K562 (cell line): ENCODE results near the gene POLRMT. TPM values are rescaled to one million over a fixed set of nuclear protein-coding genes. Genes with fewer than 3 reads are reported as not detected.
A peak's percentile ranks its signal among the peaks of the same experiment; 100 is the strongest.

Experiments used
- ATAC-seq: fragments of 200-7000 bp; cut with Tn5 transposase; 3 replicates; pipeline ENCODE4 v1.9.1; 2020; ENCODE audit warnings: moderate library complexity
- BruUV-seq: library from RNA; stranded (reverse); fragments of 400-500 nt; replicated peaks from 2 replicates; lab custom pipeline; 2021; lab: Mats Ljungman, UMichigan
- CTCF ChIA-PET: fragments of 300-600 bp; formaldehyde crosslinking; extraction: SDS; loops from one replicate; lab custom pipeline; 2021; ENCODE audit warnings: low intra/inter-chr PET ratio; lab: Yijun Ruan, JAX
- POLR2A ChIA-PET: fragments of 300-600, 350-650 bp; sonication (Branson Sonifier 250); formaldehyde crosslinking; extraction: SDS; loops from one replicate; lab custom pipeline; 2021; ENCODE audit warnings: antibody characterized with exemption, inconsistent platforms; lab: Yijun Ruan, JAX
- DNase-seq, 4 experiments: peaks; one replicate each; pipeline versions ENCODE4 v3.0.0 to v3.0.0-alpha.2; 2011 to 2018; ENCODE audit warnings: low spot score in 3 of 4, mixed read lengths in 3 of 4; ENCODE audit errors: extremely low read depth in 1 of 4
- FAIRE-seq: peaks from 2 replicates; lab custom pipeline; 2011; peaks lifted over from hg19 to GRCh38; lab: Jason Lieb, UNC
- H2AFZ ChIP-seq: 2 replicates; pipeline ENCODE4 v1.6.0; 2011; ENCODE audit warnings: low read depth, low read length, control low read depth, inconsistent platforms
- H3K27ac ChIP-seq: fragments of 200-600 bp; 3 replicates; pipeline ENCODE4 v1.8.0; 2011; ENCODE audit warnings: low read depth, mild to moderate bottlenecking, control low read depth, inconsistent platforms, low read length, moderate library complexity, mixed read lengths; ENCODE audit errors: extremely low read depth
- H3K27me3 ChIP-seq, 2 experiments: fragments of 300-600 bp in 1 of 2; 2 replicates in 1 of 2; 3 replicates in 1 of 2; pipeline versions ENCODE4 v1.6.0 to v1.8.0; 2011; ENCODE audit warnings: inconsistent platforms in 2 of 2, low read length in 2 of 2, mild to moderate bottlenecking in 1 of 2, mixed read lengths in 1 of 2, moderate library complexity in 1 of 2; ENCODE audit not compliant: control insufficient read depth in 2 of 2, insufficient read depth in 2 of 2
- H3K36me3 ChIP-seq: fragments of 300-600 bp; 3 replicates; pipeline ENCODE4 v1.8.0; 2011; ENCODE audit warnings: mild to moderate bottlenecking, low read length, inconsistent platforms; ENCODE audit not compliant: control insufficient read depth, insufficient read depth
- H3K4me1 ChIP-seq, 2 experiments: fragments of 200-600 bp in 1 of 2; replicated peaks in 1 of 2; 2 replicates in 1 of 2; 3 replicates in 1 of 2; pipeline versions ENCODE4 v1.5.1 to v1.8.0; 2011; ENCODE audit warnings: inconsistent platforms in 2 of 2, low read length in 2 of 2, mild to moderate bottlenecking in 1 of 2, mixed read lengths in 1 of 2, moderate library complexity in 1 of 2; ENCODE audit not compliant: control insufficient read depth in 2 of 2, insufficient read depth in 2 of 2
- H3K4me2 ChIP-seq: 2 replicates; pipeline ENCODE4 v1.6.1; 2011; ENCODE audit warnings: low read length, control low read depth, inconsistent platforms, mixed read lengths; ENCODE audit not compliant: insufficient read depth
- H3K4me3 ChIP-seq: fragments of 200-600 bp; sonication (generic), shearing (Covaris generic); 2 replicates; pipeline ENCODE4 v1.5.1; 2016; ENCODE audit warnings: control low read depth, inconsistent platforms
- H3K79me2 ChIP-seq: fragments of 200-600 bp; 3 replicates; pipeline ENCODE4 v1.8.0; 2011; ENCODE audit warnings: low read length, inconsistent platforms; ENCODE audit not compliant: control insufficient read depth, insufficient read depth
- H3K9ac ChIP-seq, 2 experiments: 2 replicates each; pipeline versions ENCODE4 v1.6.0 to v1.6.1; 2011; ENCODE audit warnings: low read depth in 2 of 2, low read length in 2 of 2, control low read depth in 1 of 2, inconsistent platforms in 1 of 2, mild to moderate bottlenecking in 1 of 2, mixed read lengths in 1 of 2; ENCODE audit not compliant: insufficient read depth in 1 of 2
- H3K9me1 ChIP-seq: one replicate; pipeline ENCODE4 v1.6.0; 2011; ENCODE audit warnings: inconsistent platforms, mild to moderate bottlenecking, low read length, moderate library complexity; ENCODE audit not compliant: control insufficient read depth, insufficient read depth
- H3K9me3 ChIP-seq: replicated peaks from 2 replicates; pipeline ENCODE4 v1.5.1; 2011; ENCODE audit warnings: low read depth, low read length, inconsistent platforms; ENCODE audit not compliant: control insufficient read depth, insufficient read depth
- H4K20me1 ChIP-seq: replicated peaks from 2 replicates; pipeline ENCODE4 v1.6.1; 2011; ENCODE audit warnings: low read length, inconsistent platforms, mixed read lengths; ENCODE audit not compliant: control insufficient read depth, insufficient read depth
- CCAR2 ChIP-seq: fragments of 200-400 bp; formaldehyde crosslinking; IDR thresholded peaks from 2 replicates; pipeline ENCODE4 v1.6.1; 2017; ENCODE audit warnings: mild to moderate bottlenecking, low read depth, low read length
- EP400 ChIP-seq: fragments of 450-650 bp; IDR thresholded peaks from 2 replicates; pipeline ENCODE4 v1.6.1; 2017; ENCODE audit warnings: antibody characterized with exemption, mild to moderate bottlenecking, moderate library complexity
- FOXA3 ChIP-seq, 2 experiments: fragments of 450-650 bp in 1 of 2; sonication (generic) in 1 of 2; formaldehyde crosslinking; IDR thresholded peaks in 1 of 2; conservative IDR thresholded peaks in 1 of 2; 2 replicates each; pipeline versions ENCODE4 v1.4.0 to v1.8.0; 2020 to 2022; ENCODE audit warnings: mild to moderate bottlenecking in 2 of 2, missing genetic modification reagents in 1 of 2
- HSF4 ChIP-seq: fragments of 250-450 bp; sonication (Bioruptor Pico); IDR thresholded peaks from 2 replicates; pipeline ENCODE4 v2.1.2; 2022; ENCODE audit warnings: mild to moderate bottlenecking, moderate library complexity, borderline replicate concordance
- JUNB ChIP-seq: fragments of 450-650 bp; formaldehyde crosslinking; conservative IDR thresholded peaks from 2 replicates; pipeline ENCODE4 v1.4.0; 2020; ENCODE audit warnings: mild to moderate bottlenecking
- ZSCAN32 ChIP-seq: fragments of 450-650 bp; formaldehyde crosslinking; IDR thresholded peaks from 2 replicates; pipeline ENCODE4 v1.4.0; 2020; ENCODE audit warnings: mild to moderate bottlenecking, moderate library complexity
- WGBS: fragments of 100-300 bp; shearing (Covaris generic); methylation state at CpG from one replicate; pipeline ENCODE4 v1.1.6; 2016; ENCODE audit warnings: low coverage, mixed read lengths; ENCODE audit not compliant: insufficient coverage; ENCODE audit errors: missing lambda C conversion rate; 5-methylcytosine and 5-hydroxymethylcytosine counted together
- in situ Hi-C: fragments of 300-500 bp; cut with MboI; formaldehyde crosslinking; loops from 4 replicates; pipeline ENCODE4 v1.15.0; 2018; ENCODE audit warnings: inconsistent platforms, mixed read lengths
- intact Hi-C: fragments of 100-400 bp; cut with micrococcal nuclease; formaldehyde crosslinking; loops from 2 replicates; pipeline ENCODE4 v1.14.2; 2022
- polyA plus RNA-seq, 8 experiments: library from polyadenylated mRNA; depleted of rRNA in 4 of 8; stranded (reverse) in 5 of 8; unstranded in 3 of 8; fragments of >200 nt; fragmentation: Nextera tagmentation in 2 of 8; fragmentation: Illumina TruSeq in 1 of 8; extraction: Ambion mirVana in 2 of 8; extraction: Trizol in 1 of 8; gene quantifications; 2 replicates each; pipeline versions ENCODE4 v1.2.1 to v1.2.3, GENCODE V29; 2011 to 2014; ENCODE audit warnings: inconsistent platforms in 1 of 8, missing spikeins in 1 of 8
- total RNA-seq, 7 experiments: library from RNA; depleted of rRNA in 6 of 7; stranded (reverse); fragments of >200 nt in 6 of 7; fragmentation: Illumina TruSeq in 2 of 7; extraction: Trizol in 2 of 7; gene quantifications; 2 replicates each; pipeline versions ENCODE4 v1.2.1 to v1.2.3, GENCODE V29; 2011 to 2021; ENCODE audit warnings: low replicate concordance in 1 of 7
- TF ChIP-seq, protein P1 (sequence below): sonication (generic); formaldehyde crosslinking; IDR thresholded peaks from 2 replicates; pipeline ENCODE4 v1.8.0; 2023; ENCODE audit warnings: mild to moderate bottlenecking, missing genetic modification reagents
- TF ChIP-seq, protein P2 (sequence below): sonication (generic); formaldehyde crosslinking; IDR thresholded peaks from 2 replicates; pipeline ENCODE4 v1.8.1; 2023; ENCODE audit warnings: mild to moderate bottlenecking, missing genetic modification reagents

Gene POLRMT
- total and polyA plus RNA-seq, 9 of the 15 experiments (the other 6 are each of a cell fraction or from before 2014, with no cell fraction given): 30.3 to 144 (median 68.0) TPM

DNA sequence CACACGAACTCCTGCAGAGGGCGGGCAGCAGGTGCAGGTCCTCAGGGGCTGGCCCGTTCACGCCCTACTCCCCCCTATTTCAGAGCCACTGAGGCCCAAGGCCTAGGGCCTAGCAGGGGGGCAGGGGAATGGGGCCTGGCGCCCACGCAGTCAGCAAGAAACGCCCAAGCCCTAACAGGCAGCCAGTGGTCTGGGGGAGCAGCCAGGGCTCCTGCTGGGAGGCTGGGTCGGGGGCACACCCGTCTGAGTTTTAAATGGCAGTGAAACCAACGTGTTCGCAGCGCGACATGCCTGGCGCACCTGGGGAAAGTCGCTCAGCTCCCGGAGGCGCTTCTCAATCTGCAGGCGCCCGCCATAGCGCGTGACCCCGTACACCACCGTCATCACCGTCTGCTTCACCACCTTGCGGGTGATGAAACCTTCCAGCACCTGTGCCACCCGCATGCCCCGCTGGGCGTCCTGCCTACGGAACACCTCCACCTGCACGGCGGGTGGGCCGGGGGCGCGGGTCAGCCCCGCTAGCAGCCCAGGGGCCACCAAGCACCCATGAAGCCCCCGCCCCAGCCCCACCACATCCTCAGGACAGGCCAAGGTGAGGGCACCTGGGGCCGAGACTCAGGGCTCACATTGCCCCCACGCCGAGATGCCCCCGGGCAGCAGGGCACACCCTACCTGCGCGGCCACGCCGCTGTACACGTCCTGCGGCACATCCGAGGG lies 13.9 kb downstream of the POLRMT start:
- intact Hi-C loops (no loop called here), in situ Hi-C loops (no loop called here)
- Histone ChIP-seq H3K27ac (no peak overlapping the region), H3K4me2 (no peak overlapping the region), H3K36me3 (peaks cover 79% of the 10 kb centered on the region; the same call in 2 of the 3 replicates), H3K9me3 (no peaks in the 10 kb centered on the region; the same call in 1 of the 2 replicates), H3K79me2 (no peaks in the 10 kb centered on the region), H3K9me1 (no peaks in the 10 kb centered on the region), H3K4me1 (peaks cover 0 to 13% of the 10 kb centered on the region in 2 experiments; a peak in 1 of 5 replicates), H3K4me3 (no peak overlapping the region), H4K20me1 (no peaks in the 10 kb centered on the region), H3K27me3 (no peaks in the 10 kb centered on the region), H2AFZ (no peak overlapping the region), H3K9ac (no peak overlapping the region)
- no TSS peak for BruUV-seq
- 91% methylated on average over 21 of the region's 47 CpGs for WGBS
- TF ChIP-seq JUNB (CRISPR knock-in tag) (no peak), ZSCAN32 (no peak), CCAR2 (no peak), HSF4 (CRISPR knock-in tag) (no peak), EP400 (no peak), FOXA3 (CRISPR knock-in tag; conservative IDR thresholded peaks at IDR 0.05 in 1 of 2, IDR thresholded peaks at IDR 0.05 in 1 of 2) (no peak)
- TF ChIP-seq, protein P1, sequence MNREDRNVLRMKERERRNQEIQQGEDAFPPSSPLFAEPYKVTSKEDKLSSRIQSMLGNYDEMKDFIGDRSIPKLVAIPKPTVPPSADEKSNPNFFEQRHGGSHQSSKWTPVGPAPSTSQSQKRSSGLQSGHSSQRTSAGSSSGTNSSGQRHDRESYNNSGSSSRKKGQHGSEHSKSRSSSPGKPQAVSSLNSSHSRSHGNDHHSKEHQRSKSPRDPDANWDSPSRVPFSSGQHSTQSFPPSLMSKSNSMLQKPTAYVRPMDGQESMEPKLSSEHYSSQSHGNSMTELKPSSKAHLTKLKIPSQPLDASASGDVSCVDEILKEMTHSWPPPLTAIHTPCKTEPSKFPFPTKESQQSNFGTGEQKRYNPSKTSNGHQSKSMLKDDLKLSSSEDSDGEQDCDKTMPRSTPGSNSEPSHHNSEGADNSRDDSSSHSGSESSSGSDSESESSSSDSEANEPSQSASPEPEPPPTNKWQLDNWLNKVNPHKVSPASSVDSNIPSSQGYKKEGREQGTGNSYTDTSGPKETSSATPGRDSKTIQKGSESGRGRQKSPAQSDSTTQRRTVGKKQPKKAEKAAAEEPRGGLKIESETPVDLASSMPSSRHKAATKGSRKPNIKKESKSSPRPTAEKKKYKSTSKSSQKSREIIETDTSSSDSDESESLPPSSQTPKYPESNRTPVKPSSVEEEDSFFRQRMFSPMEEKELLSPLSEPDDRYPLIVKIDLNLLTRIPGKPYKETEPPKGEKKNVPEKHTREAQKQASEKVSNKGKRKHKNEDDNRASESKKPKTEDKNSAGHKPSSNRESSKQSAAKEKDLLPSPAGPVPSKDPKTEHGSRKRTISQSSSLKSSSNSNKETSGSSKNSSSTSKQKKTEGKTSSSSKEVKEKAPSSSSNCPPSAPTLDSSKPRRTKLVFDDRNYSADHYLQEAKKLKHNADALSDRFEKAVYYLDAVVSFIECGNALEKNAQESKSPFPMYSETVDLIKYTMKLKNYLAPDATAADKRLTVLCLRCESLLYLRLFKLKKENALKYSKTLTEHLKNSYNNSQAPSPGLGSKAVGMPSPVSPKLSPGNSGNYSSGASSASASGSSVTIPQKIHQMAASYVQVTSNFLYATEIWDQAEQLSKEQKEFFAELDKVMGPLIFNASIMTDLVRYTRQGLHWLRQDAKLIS (CRISPR knock-in tag): no peak
- TF ChIP-seq, protein P2, sequence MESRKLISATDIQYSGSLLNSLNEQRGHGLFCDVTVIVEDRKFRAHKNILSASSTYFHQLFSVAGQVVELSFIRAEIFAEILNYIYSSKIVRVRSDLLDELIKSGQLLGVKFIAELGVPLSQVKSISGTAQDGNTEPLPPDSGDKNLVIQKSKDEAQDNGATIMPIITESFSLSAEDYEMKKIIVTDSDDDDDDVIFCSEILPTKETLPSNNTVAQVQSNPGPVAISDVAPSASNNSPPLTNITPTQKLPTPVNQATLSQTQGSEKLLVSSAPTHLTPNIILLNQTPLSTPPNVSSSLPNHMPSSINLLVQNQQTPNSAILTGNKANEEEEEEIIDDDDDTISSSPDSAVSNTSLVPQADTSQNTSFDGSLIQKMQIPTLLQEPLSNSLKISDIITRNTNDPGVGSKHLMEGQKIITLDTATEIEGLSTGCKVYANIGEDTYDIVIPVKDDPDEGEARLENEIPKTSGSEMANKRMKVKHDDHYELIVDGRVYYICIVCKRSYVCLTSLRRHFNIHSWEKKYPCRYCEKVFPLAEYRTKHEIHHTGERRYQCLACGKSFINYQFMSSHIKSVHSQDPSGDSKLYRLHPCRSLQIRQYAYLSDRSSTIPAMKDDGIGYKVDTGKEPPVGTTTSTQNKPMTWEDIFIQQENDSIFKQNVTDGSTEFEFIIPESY (CRISPR knock-in tag): peak; percentile 74
- POLR2A ChIA-PET: no interaction called here
- DNase-seq: no peak
- FAIRE-seq: no peak
- no peak for ATAC-seq
- CTCF ChIA-PET: no interaction called here
